GM12878 (cell line): ENCODE results near the gene IL1B.

Experiments used
- CREB1 ChIP-seq: IDR thresholded peaks from 2 replicates; pipeline ENCODE4 v1.6.1; 2012; ENCODE audit warnings: low read depth, mild to moderate bottlenecking, inconsistent platforms
- HCFC1 ChIP-seq: fragments of 150-350 bp; IDR thresholded peaks from 2 replicates; pipeline ENCODE4 v1.6.1; 2014; ENCODE audit warnings: low read length
- HDAC6 ChIP-seq: fragments of 200-600 bp; sonication (generic); IDR thresholded peaks from one replicate; pipeline ENCODE4 v1.8.0; 2017; ENCODE audit warnings: antibody characterized with exemption; ENCODE audit not compliant: unreplicated experiment

- no peak for TF ChIP-seq HCFC1
- no peak for TF ChIP-seq CREB1
- no peak for TF ChIP-seq HDAC6
Observed at GRCh38 chr2:112876257-112876970, 39.8 kb upstream of the IL1B start.
